GM12892 (cell line): ENCODE data around the gene ZNF396.

Source experiments
- POLR2A ChIP-seq: IDR thresholded peaks from 2 replicates; pipeline ENCODE4 v1.6.1; 2011; ENCODE audit warnings: low read depth, low read length, control low read depth
- POLR2AphosphoS5 ChIP-seq: IDR thresholded peaks from 2 replicates; pipeline ENCODE4 v1.6.1; 2011; ENCODE audit warnings: low read depth, low read length, control low read depth
- TAF1 ChIP-seq: IDR thresholded peaks from 2 replicates; pipeline ENCODE4 v1.6.1; 2011; ENCODE audit warnings: low read depth, mild to moderate bottlenecking, control low read depth, low read length, borderline replicate concordance

GRCh38 chr18:35335866-35336265, 41.3 kb downstream of the ZNF396 start:
- TF ChIP-seq POLR2A (no peak), POLR2AphosphoS5 (0 out of 2 replicates have a peak, but pooled peaks have one; percentile 46), TAF1 (no peak)
